Brain pericyte (primary cell): ENCODE measurements around the gene LGI4.

Experiments used
- DNase-seq: peaks from one replicate; pipeline ENCODE4 v3.0.0-alpha.2; 2012; ENCODE audit warnings: low read depth, low spot score

Gene LGI4

GRCh38 chr19:35123573-35123972 lies 11.3 kb downstream of the LGI4 start:
- no peak for DNase-seq

GRCh38 chr19:35122687-35123551 lies 11.9 kb downstream of the LGI4 start:
- DNase-seq = no peak

GRCh38 chr19:35120898-35121297 lies 14.0 kb downstream of the LGI4 start:
- no peak for DNase-seq

GRCh38 chr19:35120492-35120891 lies 14.4 kb downstream of the LGI4 start:
- DNase-seq = no peak

GRCh38 chr19:35119578-35120155 lies 15.2 kb downstream of the LGI4 start:
- DNase-seq = no peak

- DNase-seq = no peak
Measured at GRCh38 chr19:35119091-35119490, 15.8 kb downstream of the LGI4 start.

- DNase-seq = no peak
Measured at GRCh38 chr19:35118268-35119020, 16.4 kb downstream of the LGI4 start.

GRCh38 chr19:35117799-35118198 lies 17.1 kb downstream of the LGI4 start:
- DNase-seq = no peak

- DNase-seq = no peak
Measured at GRCh38 chr19:35117116-35117515, 17.7 kb downstream of the LGI4 start.

GRCh38 chr19:35116072-35116801 lies 18.6 kb downstream of the LGI4 start:
- no peak for DNase-seq

- no peak for DNase-seq
Measured at GRCh38 chr19:35115177-35115951, 19.5 kb downstream of the LGI4 start, which contains the start of gene FXYD3. FXYD3 (plus strand) TSS chr19:35115823; CDS start chr19:35119377, 3,554 bp downstream.

- no peak for DNase-seq
Measured at GRCh38 chr19:35114353-35115176, 20.3 kb downstream of the LGI4 start.

- no peak for DNase-seq
Measured at GRCh38 chr19:35112995-35113688, 21.7 kb downstream of the LGI4 start.

GRCh38 chr19:35110974-35111373 lies 23.9 kb downstream of the LGI4 start:
- no peak for DNase-seq

GRCh38 chr19:35109395-35110112 lies 25.3 kb downstream of the LGI4 start:
- no peak for DNase-seq

GRCh38 chr19:35108730-35109129 lies 26.1 kb downstream of the LGI4 start:
- no peak for DNase-seq

GRCh38 chr19:35107545-35107944 lies 27.3 kb downstream of the LGI4 start:
- DNase-seq = no peak

- DNase-seq = no peak
Measured at GRCh38 chr19:35106898-35107541, 27.8 kb downstream of the LGI4 start.
